Measurements from ENCODE around the gene UGT1A10. TPM values are rescaled to one million over a fixed set of nuclear protein-coding genes. Genes with fewer than 3 reads are reported as not detected.

UGT1A10 gene
- total and polyA plus RNA-seq, 2 donors (not counting 1 experiment from before 2014, with no cell fraction given): not detected

DNA sequence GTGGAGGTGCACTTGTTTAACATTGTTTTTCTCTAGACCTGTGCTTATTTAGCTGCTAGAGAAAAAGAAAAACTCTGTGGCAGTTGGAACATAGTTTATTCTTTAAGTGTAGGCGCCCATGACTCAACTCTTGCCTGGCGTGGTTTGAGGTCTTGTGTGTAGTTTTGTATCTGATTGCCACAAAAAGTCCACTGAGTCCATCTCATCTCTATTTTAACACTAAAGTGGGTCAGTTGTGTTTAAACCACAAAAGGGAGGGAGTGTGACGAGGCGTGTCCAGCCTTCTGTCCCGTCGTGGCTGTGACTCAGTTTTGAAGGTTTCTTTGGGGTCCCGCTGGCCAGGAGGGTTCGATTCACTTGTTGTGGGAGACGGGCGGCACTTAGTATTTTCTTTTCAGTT is 20.2 kb downstream of the UGT1A10 start:
- ATAC-seq (ENCODE audit: low read depth) (no peak), DNase-seq (no peak)
- Histone ChIP-seq H3K4me1 (ENCODE audit: control insufficient read depth in 2 of 2, insufficient read depth in 2 of 2, low read length in 2 of 2) (no peaks in the 10 kb centered on the region), H3K9me3 (ENCODE audit: control extremely low read depth in 1 of 3, control insufficient read depth in 2 of 3, insufficient read depth in 1 of 3, low read length in 2 of 3) (no peaks in the 10 kb centered on the region), H3K4me3 (ENCODE audit: control extremely low read depth in 1 of 5, extremely low read depth in 1 of 5, insufficient read depth in 1 of 5, low read depth in 2 of 5, low read length in 4 of 5) (no peak overlapping the region), H2AFZ (ENCODE audit: insufficient read depth, low read depth, low read length, poor library complexity, severe bottlenecking) (no peak overlapping the region), H3K27me3 (replicated peaks in 1 of 4; ENCODE audit: control extremely low read depth in 1 of 4, control insufficient read depth in 3 of 4, insufficient read depth in 4 of 4, low read length in 3 of 4) (peaks cover 0 to 3% (median 0%) of the 10 kb centered on the region in 4 experiments), H3K27ac (ENCODE audit: low read length in 2 of 2) (no peak overlapping the region), H4K20me1 (ENCODE audit: control insufficient read depth, insufficient read depth, low read length, poor library complexity, severe bottlenecking) (no peaks in the 10 kb centered on the region), H3K9ac (ENCODE audit: low read length) (no peak overlapping the region), H3K36me3 (replicated peaks in 1 of 2; ENCODE audit: control extremely low read depth in 1 of 2, control insufficient read depth in 1 of 2, extremely low read depth in 1 of 2, insufficient read depth in 2 of 2, low read length in 1 of 2) (no peaks in the 10 kb centered on the region), H3K79me2 (ENCODE audit: control insufficient read depth, insufficient read depth, low read length) (no peaks in the 10 kb centered on the region), H3K4me2 (replicated peaks; ENCODE audit: low read depth, low read length, poor library complexity, severe bottlenecking) (no peak overlapping the region)
- no peaks in the 10 kb centered on the region for H3K9me3 Mint-ChIP-seq (ENCODE audit: insufficient read depth)
- TF ChIP-seq EZH2 (IDR thresholded peaks at IDR 0.05; ENCODE audit: borderline replicate concordance, insufficient read depth, low read depth, low read length, poor library complexity, severe bottlenecking) (no peak), CTCF (IDR thresholded peaks at IDR 0.05) (no peak)
- ChIA-PET CTCF (no interaction called here), POLR2A (no interaction called here)
- H3K4me3 Mint-ChIP-seq: no peak overlapping the region
- H3K27ac Mint-ChIP-seq: no peak overlapping the region
- no peaks in the 10 kb centered on the region for H3K4me1 Mint-ChIP-seq
- H3K27me3 Mint-ChIP-seq: peaks cover 46% of the 10 kb centered on the region
- intact Hi-C loops (cut with micrococcal nuclease): no loop called here
- WGBS (ENCODE audit: insufficient coverage): 63% methylated on average over 8 of the region's 10 CpGs

DNA sequence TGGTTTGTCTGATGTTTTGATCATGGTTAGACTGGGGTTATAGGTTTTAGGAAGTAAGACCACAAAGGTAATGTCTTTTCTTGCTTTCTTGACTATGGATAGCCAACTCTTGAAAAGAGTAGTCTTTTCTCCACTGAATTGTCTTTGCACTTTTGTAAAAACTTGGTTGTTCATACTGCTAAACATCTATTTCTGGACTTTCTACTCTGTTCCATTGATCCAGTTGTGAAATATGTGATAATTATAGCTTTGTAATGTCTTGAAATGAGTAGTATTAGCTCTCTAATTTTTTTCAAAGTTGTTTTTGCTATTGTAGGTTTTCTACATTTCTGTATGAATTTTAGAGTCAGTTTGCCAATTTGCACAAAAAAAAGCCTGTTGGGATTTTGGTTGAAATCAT is 22.4 kb downstream of the UGT1A10 start:
- H3K9ac ChIP-seq (ENCODE audit: low read length): no peak overlapping the region
- H3K36me3 ChIP-seq (replicated peaks in 1 of 2; ENCODE audit: control extremely low read depth in 1 of 2, control insufficient read depth in 1 of 2, extremely low read depth in 1 of 2, insufficient read depth in 2 of 2, low read length in 1 of 2): no peaks in the 10 kb centered on the region
- DNase-seq: no peak
- H3K9me3 ChIP-seq (ENCODE audit: control extremely low read depth in 1 of 3, control insufficient read depth in 2 of 3, insufficient read depth in 1 of 3, low read length in 2 of 3): no peaks in the 10 kb centered on the region
- no peaks in the 10 kb centered on the region for H3K4me1 ChIP-seq (ENCODE audit: control insufficient read depth in 2 of 2, insufficient read depth in 2 of 2, low read length in 2 of 2)
- H3K4me3 ChIP-seq (ENCODE audit: control extremely low read depth in 1 of 5, extremely low read depth in 1 of 5, insufficient read depth in 1 of 5, low read depth in 2 of 5, low read length in 4 of 5): no peak overlapping the region
- no peak overlapping the region for H3K4me3 Mint-ChIP-seq
- H3K4me2 ChIP-seq (replicated peaks; ENCODE audit: low read depth, low read length, poor library complexity, severe bottlenecking): no peak overlapping the region
- no peak overlapping the region for H3K27ac Mint-ChIP-seq
- peaks cover 0 to 6% (median 0%) of the 10 kb centered on the region in 4 experiments for H3K27me3 ChIP-seq (replicated peaks in 1 of 4; ENCODE audit: control extremely low read depth in 1 of 4, control insufficient read depth in 3 of 4, insufficient read depth in 4 of 4, low read length in 3 of 4)
- H3K4me1 Mint-ChIP-seq: no peaks in the 10 kb centered on the region
- intact Hi-C loops (cut with micrococcal nuclease): no loop called here
- TF ChIP-seq CTCF (IDR thresholded peaks at IDR 0.05): no peak
- TF ChIP-seq EZH2 (IDR thresholded peaks at IDR 0.05; ENCODE audit: borderline replicate concordance, insufficient read depth, low read depth, low read length, poor library complexity, severe bottlenecking): no peak
- ChIA-PET CTCF (interaction anchor here (0.6 kb wide), 1 partner anchor 901 kb away, joined by 5 read pairs; no protein-coding TSS in a partner anchor), POLR2A (no interaction called here)
- no peak for ATAC-seq (ENCODE audit: low read depth)
- H3K79me2 ChIP-seq (ENCODE audit: control insufficient read depth, insufficient read depth, low read length): no peaks in the 10 kb centered on the region
- no peaks in the 10 kb centered on the region for H4K20me1 ChIP-seq (ENCODE audit: control insufficient read depth, insufficient read depth, low read length, poor library complexity, severe bottlenecking)
- H3K9me3 Mint-ChIP-seq (ENCODE audit: insufficient read depth): no peaks in the 10 kb centered on the region
- peaks cover 45% of the 10 kb centered on the region for H3K27me3 Mint-ChIP-seq
- no peak overlapping the region for H2AFZ ChIP-seq (ENCODE audit: insufficient read depth, low read depth, low read length, poor library complexity, severe bottlenecking)
- no peak overlapping the region for H3K27ac ChIP-seq (ENCODE audit: low read length in 2 of 2)
